HG02884 (cell line): Measurements from ENCODE around the gene PKN1.

ENCODE experiments used
- ATAC-seq: cut with Tn5 transposase; IDR thresholded peaks from one replicate; pipeline ENCODE4 v1.9.1; 2021; ENCODE audit warnings: mild to moderate bottlenecking, moderate library complexity; ENCODE audit not compliant: unreplicated experiment

PKN1 gene

DNA sequence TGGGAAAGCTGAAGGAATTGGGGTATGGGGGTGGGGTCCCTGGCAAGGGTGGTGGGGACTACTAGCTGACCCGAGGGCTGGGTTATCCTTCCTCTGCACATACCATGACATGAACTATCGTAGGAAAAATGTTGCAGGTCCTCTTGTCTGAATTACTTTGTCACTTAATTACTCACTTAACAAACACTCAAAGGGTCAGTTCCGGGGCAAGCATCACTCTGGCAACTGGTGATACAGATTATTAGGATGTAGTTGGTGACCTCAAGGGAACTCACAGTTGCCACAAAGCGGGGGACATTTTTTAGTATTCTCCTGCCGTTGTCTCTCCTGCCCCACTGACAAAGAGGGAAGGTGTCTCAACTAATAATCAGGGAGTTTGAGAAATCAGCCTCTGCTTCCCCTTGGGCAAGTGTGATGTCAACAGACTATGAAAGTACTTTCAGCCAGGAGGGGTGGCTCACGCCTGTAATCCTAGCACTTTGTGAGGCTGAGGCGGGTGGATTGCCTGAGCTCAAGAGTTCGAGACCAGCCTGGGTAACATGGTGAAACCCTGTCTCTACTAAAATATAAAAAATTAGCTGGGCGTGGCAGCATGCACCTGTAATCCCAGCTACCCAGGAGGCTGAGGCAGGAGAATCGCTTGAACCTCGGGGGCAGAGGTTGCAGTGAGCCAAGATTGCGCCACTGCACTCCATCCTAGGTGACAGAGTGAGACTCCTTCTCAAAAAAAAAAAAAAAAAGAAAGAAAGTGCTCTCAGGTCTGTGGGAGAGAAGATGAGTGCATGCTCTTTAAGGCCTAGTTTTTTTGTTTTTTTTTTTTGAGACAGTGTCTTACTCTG, 74.8 kb downstream of the PKN1 start:
- no peak for ATAC-seq

DNA sequence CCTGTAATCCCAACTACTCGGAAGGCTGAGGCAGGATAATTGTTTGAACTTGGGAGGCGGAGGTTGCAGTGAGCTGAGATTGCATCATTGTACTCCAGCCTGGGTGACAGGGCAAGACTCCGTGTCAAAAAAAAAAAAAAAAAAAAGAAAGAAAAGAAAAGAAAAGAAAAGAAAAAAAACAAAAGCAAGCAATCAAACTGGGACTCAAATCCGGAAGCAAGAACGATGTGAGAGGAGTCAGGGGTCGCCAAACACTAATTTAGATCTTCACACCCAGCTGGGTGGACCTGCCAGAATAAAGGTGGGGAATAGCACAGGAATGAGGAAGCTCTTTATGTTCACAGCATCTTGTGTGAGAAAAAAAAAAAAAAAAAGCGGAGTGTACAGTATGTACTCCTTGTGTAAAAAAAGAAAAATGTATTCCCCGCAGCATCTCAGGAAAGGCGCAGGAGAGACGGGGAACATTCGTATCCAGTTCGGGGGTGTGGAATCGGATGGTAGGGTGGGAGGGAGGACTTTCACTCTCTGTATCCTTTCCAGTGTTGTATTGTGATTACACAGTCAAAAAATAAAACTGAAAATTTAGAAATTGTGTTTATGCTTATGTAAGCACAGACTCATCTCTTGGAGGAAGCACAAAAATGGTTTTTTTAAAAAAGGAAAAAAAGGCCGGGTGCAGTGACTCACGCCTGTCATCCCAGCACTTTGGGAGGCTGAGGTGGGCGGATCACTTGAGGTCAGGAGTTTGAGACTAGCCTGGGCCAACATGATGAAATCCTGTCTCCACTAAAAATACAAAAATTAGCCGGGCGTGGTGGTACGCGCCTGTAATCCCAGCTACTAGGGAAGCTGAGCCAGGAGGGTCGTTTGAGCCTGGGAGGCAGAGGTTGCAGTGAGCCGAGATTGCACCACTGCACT, 77.5 kb downstream of the PKN1 start:
- ATAC-seq: no peak

DNA sequence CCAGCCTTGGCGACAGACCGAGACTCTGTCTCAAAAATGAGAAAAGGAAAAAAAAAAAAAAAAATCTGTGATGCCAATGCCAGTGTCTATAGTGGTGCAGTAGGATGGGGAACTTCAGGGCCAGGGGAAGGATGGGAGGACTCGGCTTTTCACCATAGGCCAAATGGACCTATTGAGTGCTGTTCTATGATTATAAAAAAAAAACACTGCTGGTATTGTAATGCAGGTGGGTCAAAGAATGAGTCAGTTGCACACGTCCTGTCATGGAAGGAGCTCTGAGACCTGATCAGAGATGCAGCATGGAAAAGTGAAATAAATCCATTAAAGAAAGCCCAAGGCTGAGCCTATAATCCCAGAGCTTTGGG, 78.1 kb downstream of the PKN1 start:
- ATAC-seq: no peak

DNA sequence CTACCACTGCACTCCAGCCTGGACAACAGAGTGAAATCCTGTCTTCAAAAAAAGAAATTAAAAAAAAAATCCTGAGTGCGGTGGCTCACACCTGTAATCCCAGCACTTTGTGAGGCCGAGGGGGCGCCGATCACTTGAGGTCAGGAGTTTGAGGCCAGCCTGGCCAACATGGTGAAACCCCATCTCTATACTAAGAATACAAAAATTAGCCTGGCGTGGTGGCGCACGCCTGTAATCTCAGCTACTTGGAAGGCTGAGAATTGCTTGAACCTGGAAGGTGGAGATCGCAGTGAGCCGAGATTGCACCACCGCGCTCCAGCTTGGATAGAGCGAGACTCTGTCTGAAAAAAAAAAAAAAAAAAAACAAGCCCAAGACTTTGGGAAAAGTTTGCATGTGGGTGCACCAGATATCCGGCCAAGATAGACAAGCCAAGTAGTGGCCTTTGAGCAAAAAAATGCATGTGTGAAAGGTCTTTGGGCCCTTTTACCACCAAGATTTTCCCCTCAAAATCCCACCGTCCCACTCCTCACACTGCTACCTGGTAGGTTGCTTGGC, 79.4 kb downstream of the PKN1 start:
- no peak for ATAC-seq

DNA sequence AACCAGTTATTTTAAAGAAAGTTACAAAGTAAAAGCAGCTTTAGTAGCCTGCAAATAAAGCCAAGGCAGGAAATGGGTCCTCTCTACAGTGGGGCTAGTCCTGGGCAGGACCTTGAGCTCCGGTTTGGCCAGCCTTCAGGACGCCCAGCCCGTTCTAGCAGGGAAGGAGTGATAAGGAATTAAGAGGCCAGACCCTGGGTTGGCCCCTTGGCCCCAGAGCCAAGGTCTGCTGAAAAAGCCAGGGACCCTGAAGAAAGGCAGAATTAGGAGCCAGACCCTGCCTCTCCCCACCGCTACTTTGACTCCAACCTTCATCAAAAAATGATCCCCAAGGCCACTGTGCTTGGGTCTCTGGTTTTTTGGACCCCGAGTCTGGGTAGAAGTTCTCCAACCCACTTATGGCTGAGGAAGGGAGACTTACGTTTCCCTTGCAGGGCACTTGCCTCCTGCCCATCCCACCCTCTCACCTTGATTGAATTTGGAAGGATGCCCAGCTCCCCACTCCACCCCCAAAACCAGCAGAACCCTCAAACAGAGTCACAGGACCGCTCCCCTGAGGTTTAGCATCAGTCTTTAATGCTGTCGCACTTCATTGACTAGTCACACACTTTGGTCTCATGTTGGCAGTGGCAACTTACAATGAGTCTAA, 81.2 kb downstream of the PKN1 start:
- ATAC-seq: no peak

DNA sequence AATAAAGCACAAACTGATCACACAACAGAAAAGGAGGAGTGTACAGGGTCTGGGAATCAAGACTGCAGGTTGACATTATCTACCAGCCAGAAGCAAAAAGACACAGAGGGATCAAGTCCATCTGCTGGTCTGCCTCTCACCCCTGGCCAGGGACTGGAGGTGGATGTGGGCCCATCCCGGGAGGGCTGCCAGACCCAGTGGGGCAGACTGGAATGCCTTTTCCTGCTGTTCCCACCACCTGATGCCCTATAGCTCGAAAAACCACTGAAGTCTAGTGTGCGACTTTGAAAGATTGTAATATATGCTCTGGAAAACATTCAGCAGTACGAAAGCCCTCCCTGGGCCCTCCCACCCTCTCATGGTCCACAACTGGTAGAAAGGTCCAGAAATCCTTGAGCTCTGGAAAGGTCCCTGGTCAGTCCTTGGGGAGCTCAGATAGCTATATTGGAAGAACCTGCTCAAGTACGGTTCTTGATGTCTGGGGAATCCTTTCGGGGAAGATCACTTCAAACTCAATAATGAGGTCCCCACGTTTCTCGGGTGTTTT, 82.5 kb downstream of the PKN1 start:
- ATAC-seq: no peak

DNA sequence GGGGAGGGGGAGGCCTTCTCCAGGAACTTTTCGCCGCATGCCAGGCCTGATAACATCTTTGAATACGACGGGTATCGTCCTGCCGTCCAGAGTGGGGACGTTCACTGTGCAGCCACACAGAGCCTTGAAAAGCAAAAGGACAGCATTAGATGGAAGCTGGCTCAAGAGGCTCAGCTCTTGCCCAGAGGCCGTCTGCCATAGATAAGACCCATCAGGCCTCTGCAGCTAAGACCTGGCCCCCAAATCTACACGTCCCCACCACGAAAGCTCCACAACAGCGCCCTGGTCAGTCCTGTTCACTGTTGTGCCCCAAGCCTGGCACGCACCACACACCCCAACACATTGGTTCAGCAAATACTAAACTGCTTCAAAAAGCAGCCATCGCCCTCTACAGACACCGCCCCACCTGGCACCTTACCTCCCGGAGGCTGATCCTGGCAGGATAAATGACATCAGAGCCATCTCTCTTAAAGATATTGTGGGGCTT, 83.0 kb downstream of the PKN1 start:
- no peak for ATAC-seq

DNA sequence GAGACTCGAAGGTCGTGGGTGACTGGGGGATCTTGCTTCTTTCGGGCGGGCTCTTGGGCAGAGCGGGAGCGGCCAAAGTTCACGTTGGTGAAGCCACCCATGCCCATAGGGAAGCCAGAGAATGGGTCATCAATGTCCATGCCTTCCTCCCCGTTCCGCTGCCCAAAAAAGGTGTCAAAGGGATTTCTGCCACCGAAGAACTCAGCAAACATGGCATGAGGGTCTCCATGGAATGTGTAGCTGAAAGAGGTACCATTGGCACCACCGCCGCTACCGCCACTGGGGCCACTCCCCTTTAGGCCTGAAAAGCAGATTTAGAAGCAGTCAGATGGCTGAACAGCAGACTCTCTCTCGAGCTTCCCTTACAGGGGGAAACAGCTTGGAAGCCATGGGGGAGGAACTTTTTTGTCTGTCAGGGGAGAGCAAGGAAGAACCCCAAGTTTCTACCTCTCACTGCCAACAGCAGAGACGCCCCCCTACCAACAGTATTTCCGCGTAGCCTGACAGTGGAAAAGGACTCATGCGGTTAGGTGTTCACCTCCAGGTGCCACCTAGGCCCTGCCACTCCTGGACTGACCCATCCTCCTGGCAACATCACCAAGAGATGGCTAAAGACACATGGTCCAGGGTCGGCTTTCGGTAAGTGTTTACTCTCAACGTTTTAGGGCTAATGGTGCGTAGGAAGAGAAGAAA, 83.8 kb downstream of the PKN1 start:
- no peak for ATAC-seq

DNA sequence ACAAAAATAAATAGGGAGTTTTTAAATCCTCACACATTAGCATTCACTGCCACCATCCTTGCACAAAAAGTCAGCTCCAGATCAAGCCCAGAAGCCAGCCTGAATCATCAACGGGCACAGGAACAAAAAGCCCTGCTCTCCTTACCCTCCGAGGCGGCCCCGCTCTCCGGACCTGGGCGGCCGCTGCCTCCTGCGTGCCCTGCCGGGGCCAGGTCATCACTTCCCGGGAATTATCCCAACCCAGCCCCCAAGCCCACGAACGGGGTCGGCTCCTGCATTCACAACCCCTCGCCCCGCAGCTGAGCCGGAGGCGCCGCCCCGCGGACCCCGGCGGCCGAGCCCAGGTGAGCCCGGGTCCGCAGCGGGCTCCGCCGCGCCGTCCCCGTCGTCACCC, 84.3 kb downstream of the PKN1 start:
- no peak for ATAC-seq

DNA sequence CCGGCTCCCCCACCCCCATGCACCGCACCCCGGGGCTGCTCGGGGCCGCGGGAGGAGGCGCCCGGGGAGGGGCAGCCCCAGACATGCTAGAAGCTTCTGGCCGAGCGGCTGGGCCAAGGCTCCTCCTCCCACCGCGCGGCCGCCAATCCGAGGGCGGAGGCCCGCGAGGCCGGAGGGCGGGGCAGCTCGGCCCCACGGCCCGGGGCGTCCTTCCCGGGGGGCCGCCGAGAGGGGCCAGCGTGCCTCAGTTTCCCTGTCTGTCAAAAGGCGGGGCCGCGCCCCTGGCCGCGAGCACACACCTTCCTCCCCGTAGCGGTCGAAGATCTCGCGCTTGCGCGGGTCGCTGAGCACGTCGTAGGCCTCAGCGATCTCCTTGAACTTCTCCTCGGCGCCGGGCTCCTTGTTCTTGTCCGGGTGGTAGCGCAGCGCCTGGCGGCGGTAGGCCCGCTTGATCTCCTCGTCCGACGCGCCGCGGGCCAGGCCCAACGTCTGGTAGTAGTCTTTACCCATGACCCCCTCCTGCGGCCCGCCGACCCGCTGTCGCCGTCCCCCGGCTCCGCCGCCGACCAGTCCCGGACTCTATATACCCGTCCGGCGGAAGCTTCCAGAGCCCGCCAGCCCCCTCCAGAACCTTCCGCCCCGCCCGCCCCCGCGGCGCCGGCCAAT, 84.9 kb downstream of the PKN1 start, which contains the start of gene DNAJB1:
Gene DNAJB1 (minus strand): TSS at position 558 of the 666 bp plus-strand sequence. CDS start 48 bp downstream, at position 510.
- ATAC-seq: peak; percentile 52

DNA sequence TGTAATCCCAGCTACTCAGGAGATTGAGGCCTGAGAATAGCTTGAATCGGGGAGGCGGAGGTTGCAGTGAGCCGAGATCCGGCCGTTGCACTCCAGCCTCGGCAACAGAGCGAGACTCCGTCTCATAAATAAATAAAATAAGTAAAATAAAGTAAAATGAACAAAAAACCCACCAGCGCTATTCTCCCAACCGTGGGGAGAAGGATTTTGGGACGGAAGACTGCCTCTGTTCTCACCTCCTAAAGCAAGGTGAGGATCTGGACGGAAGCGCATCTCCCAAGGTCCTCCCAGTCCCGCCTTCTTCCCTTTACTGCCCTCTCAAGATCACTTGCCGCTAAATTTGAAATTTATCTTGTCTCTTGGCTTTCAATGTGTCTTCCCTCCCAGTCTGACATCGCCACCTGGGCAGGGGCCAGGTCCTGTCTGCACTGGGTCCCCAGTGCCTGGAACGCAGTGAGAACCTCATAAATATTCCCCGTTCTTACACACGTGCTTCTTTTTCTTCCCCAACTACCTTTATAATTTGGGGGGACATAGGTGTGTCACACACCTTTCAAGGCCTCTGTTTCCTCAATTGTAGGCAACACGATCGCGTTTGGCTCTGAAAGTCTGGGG, 86.2 kb downstream of the PKN1 start:
- ATAC-seq: no peak

DNA sequence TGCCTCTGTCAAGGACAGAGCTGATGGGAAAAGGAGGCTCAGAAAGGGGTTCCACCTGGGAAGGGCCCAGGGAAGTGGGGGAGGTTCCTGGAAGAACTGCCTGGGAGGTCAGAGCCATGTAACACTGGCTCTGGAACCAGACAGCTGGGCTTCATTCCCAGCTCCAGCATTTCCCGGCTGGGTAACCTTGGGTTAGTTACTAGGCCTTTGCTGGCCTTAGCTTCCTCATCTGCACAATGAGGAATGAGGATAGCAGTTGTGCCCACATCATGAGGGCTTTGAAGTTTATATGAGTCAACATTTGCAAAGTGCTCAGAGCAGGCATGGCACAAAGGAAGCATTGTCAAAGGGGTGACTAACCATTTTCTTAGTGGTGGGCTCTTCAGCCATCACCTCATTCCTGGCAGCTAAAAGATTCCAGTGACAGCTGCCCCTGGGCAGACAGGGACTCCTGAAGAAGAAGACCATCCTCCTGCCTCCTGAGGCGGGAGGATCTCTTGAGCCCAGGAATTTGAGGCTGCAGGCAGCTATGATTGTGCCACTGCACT, 86.8 kb downstream of the PKN1 start:
- ATAC-seq: no peak

DNA sequence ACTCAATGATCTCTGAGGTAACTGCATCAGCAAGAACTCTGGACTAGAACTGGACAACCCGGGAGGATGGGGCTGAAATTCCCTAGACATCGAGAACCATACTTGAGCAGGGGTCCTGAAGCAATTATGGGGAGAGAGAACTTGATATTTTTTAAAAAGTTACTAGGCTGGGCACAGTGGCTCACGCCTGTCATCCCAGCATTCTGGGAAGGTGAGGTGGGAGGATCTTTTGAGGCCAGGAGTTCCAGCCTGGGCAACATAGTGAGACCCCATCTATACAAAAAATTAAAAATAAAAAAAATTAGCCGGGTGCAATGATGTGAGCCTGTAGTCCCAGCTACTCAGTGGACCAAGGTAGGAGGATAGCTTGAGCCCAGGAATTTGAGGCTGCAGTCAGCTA, 87.4 kb downstream of the PKN1 start:
- no peak for ATAC-seq
